Mucosa of rectum (tissue), 2 donors: ENCODE data around the gene TTN.

Experiments
- H3K27ac ChIP-seq, 2 donors: one replicate each; pipeline ENCODE4 v1.7.0; 2013; ENCODE audit warnings: inconsistent platforms in 2 of 2, low read depth in 2 of 2, low read length in 2 of 2
- H3K27me3 ChIP-seq, 2 donors: one replicate each; pipeline ENCODE4 v1.7.0; 2013; ENCODE audit warnings: low read length in 2 of 2; ENCODE audit not compliant: control insufficient read depth in 2 of 2, insufficient read depth in 2 of 2
- H3K36me3 ChIP-seq, 2 donors: one replicate each; pipeline ENCODE4 v1.7.0; 2013; ENCODE audit warnings: low read length in 2 of 2; ENCODE audit not compliant: control insufficient read depth in 2 of 2, insufficient read depth in 2 of 2
- H3K4me1 ChIP-seq, 2 donors: one replicate each; pipeline ENCODE4 v1.7.0; 2013; ENCODE audit warnings: low read length in 2 of 2, mild to moderate bottlenecking in 1 of 2; ENCODE audit not compliant: control insufficient read depth in 2 of 2, insufficient read depth in 2 of 2
- H3K4me3 ChIP-seq, 2 donors: one replicate each; pipeline ENCODE4 v1.7.0; 2013; ENCODE audit warnings: low read length in 2 of 2
- H3K9ac ChIP-seq, 2 donors: one replicate each; pipeline ENCODE4 v1.7.0; 2013; ENCODE audit warnings: low read length in 2 of 2, low read depth in 1 of 2, mild to moderate bottlenecking in 1 of 2
- H3K9me3 ChIP-seq, 2 donors: one replicate each; pipeline ENCODE4 v1.7.0; 2013; ENCODE audit warnings: low read length in 2 of 2; ENCODE audit not compliant: control insufficient read depth in 2 of 2
- donor health status: healthy.
- donor health status: Normal muscosa, but diverticular disease.

The TTN gene

GRCh38 chr2:178819147-178819875 lies 12.1 kb upstream of the TTN start:
- H3K4me3 ChIP-seq, result no peak overlapping the region
- no peak overlapping the region for H3K27ac ChIP-seq
- no peaks in the 10 kb centered on the region for H3K27me3 ChIP-seq
- no peaks in the 10 kb centered on the region for H3K4me1 ChIP-seq
- no peak overlapping the region for H3K9ac ChIP-seq
- H3K36me3 ChIP-seq, result no peaks in the 10 kb centered on the region
- no peaks in the 10 kb centered on the region for H3K9me3 ChIP-seq

- no peak overlapping the region for H3K27ac ChIP-seq
- H3K36me3 ChIP-seq, result no peaks in the 10 kb centered on the region
- H3K4me3 ChIP-seq, result no peak overlapping the region
- H3K9me3 ChIP-seq, result no peaks in the 10 kb centered on the region
- H3K9ac ChIP-seq, result no peak overlapping the region
- H3K4me1 ChIP-seq, result no peaks in the 10 kb centered on the region
- H3K27me3 ChIP-seq, result no peaks in the 10 kb centered on the region
Measured at GRCh38 chr2:178811901-178812300, 4.7 kb upstream of the TTN start.

- Histone ChIP-seq H3K27ac (no peak overlapping the region), H3K27me3 (no peaks in the 10 kb centered on the region), H3K9ac (no peak overlapping the region), H3K36me3 (no peaks in the 10 kb centered on the region), H3K4me1 (no peaks in the 10 kb centered on the region), H3K9me3 (no peaks in the 10 kb centered on the region), H3K4me3 (no peak overlapping the region)
Measured at GRCh38 chr2:178811045-178811444, 3.8 kb upstream of the TTN start.

GRCh38 chr2:178810422-178810821 lies 3.2 kb upstream of the TTN start:
- Histone ChIP-seq H3K9ac (no peak overlapping the region), H3K36me3 (no peaks in the 10 kb centered on the region), H3K27ac (no peak overlapping the region), H3K27me3 (no peaks in the 10 kb centered on the region), H3K4me1 (no peaks in the 10 kb centered on the region), H3K9me3 (no peaks in the 10 kb centered on the region), H3K4me3 (no peak overlapping the region)

GRCh38 chr2:178806543-178806942 lies 680 bp downstream of the TTN start:
- H3K4me3 ChIP-seq, result no peak overlapping the region

DNA sequence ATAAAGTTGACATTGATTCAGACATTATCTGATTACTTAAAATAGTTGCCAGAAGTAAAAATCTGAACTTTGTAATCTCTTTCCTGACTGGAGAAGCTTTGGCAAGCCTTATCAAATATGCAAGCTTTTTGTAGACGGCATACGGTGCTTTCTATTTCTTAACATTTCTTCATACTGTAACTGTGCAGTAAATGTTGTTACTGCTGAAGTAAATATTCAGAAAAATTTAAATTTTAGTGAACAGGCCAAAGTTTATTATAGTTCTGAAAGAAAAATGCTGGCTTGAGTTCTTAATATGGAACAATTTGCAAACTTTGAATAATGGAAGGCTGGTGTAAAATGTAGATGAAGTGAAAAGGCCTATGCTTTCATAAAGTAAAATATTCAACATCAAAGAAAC lies 1.8 kb downstream of the TTN start:
- no peaks in the 10 kb centered on the region for H3K27me3 ChIP-seq
- H3K27ac ChIP-seq, result no peak overlapping the region
- H3K9me3 ChIP-seq, result no peaks in the 10 kb centered on the region
- no peaks in the 10 kb centered on the region for H3K4me1 ChIP-seq
- no peak overlapping the region for H3K9ac ChIP-seq
- H3K4me3 ChIP-seq, result no peak overlapping the region
- H3K36me3 ChIP-seq, result no peaks in the 10 kb centered on the region

More at GRCh38 chr2:178806543-178806942, 680 bp downstream of the TTN start:
- Histone ChIP-seq H3K4me1 (no peaks in the 10 kb centered on the region), H3K36me3 (no peaks in the 10 kb centered on the region), H3K27ac (no peak overlapping the region), H3K9ac (no peak overlapping the region), H3K9me3 (no peaks in the 10 kb centered on the region), H3K27me3 (no peaks in the 10 kb centered on the region)

- H3K27ac ChIP-seq, result no peak overlapping the region
- no peak overlapping the region for H3K4me3 ChIP-seq
- H3K36me3 ChIP-seq, result no peaks in the 10 kb centered on the region
Measured at GRCh38 chr2:178804791-178805190, 2.4 kb downstream of the TTN start.

DNA sequence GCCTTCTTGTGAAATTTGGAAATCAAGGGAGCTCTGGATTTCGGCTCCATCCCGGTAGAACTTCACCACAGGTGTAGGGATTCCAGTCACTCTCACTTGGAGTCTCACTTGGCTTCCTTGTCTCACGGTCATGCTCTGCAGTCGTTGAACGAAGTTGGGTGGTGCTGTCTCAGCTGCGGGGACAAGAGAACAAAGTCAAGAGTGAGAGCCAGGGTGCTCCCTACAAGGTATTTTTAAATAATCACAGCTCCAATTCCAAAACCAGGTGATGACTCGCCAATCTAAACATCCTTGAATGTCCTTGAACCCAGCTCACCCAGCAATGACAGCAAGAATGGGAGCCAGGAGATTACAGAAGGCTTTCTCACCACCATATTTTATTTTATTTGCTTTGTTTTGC lies 6.7 kb downstream of the TTN start:
- Histone ChIP-seq H3K27ac (no peak overlapping the region), H3K36me3 (no peaks in the 10 kb centered on the region), H3K9ac (no peak overlapping the region), H3K4me3 (no peak overlapping the region), H3K27me3 (no peaks in the 10 kb centered on the region), H3K4me1 (no peaks in the 10 kb centered on the region), H3K9me3 (no peaks in the 10 kb centered on the region)

More at GRCh38 chr2:178804791-178805190, 2.4 kb downstream of the TTN start:
- no peak overlapping the region for H3K9ac ChIP-seq
- no peaks in the 10 kb centered on the region for H3K9me3 ChIP-seq
- no peaks in the 10 kb centered on the region for H3K27me3 ChIP-seq
- no peaks in the 10 kb centered on the region for H3K4me1 ChIP-seq

DNA sequence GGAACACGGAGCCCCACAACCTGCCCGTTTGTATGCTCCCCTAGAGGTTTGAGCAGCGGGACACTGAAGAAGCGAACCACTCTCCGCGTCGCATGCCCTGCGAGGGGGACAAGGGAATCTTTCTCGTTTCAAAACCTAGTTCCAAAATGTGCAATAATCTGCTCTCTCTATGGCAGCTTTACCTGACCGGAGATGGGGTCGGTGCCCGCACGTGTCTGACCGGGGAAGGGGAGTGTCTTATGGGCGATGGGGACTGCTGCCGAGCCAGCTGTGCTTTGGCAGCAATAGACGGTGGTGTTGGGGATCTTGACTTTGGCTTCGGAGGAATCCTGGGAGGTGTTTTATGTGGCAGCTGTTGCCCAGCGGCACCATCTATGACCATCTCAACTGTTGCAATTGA lies 7.9 kb downstream of the TTN start:
- Histone ChIP-seq H3K9me3 (no peaks in the 10 kb centered on the region), H3K4me1 (no peaks in the 10 kb centered on the region), H3K9ac (no peak overlapping the region), H3K27me3 (no peaks in the 10 kb centered on the region), H3K4me3 (no peak overlapping the region), H3K36me3 (no peaks in the 10 kb centered on the region), H3K27ac (no peak overlapping the region)

- Histone ChIP-seq H3K36me3 (no peaks in the 10 kb centered on the region), H3K9ac (no peak overlapping the region), H3K4me3 (no peak overlapping the region), H3K4me1 (no peaks in the 10 kb centered on the region), H3K27ac (no peak overlapping the region), H3K9me3 (no peaks in the 10 kb centered on the region), H3K27me3 (no peaks in the 10 kb centered on the region)
Measured at GRCh38 chr2:178796079-178796677, 11.0 kb downstream of the TTN start.
